HL-60 (cell line): ENCODE results near the gene BMP15.

Source experiments
- DNase-seq, 2 experiments: peaks; one replicate each; pipeline ENCODE4 v3.0.0-alpha.2; 2010 to 2020; ENCODE audit warnings: low read depth in 1 of 2, low spot score in 1 of 2
- H3K27ac ChIP-seq: fragments of 250-450 bp; sonication (Bioruptor Pico); replicated peaks from 2 replicates; pipeline ENCODE4 v1.5.1; 2020; ENCODE audit warnings: mild to moderate bottlenecking, moderate library complexity
- H3K27me3 ChIP-seq: fragments of 250-450 bp; sonication (Bioruptor Pico); 2 replicates; pipeline ENCODE4 v1.5.1; 2021; ENCODE audit warnings: mild to moderate bottlenecking, moderate library complexity; ENCODE audit not compliant: insufficient read depth, poor library complexity, severe bottlenecking
- H3K4me3 ChIP-seq: replicated peaks from 2 replicates; pipeline ENCODE4 v1.5.1; 2011; ENCODE audit warnings: mild to moderate bottlenecking, control low read depth, low read length; ENCODE audit not compliant: insufficient read depth
- CTCF ChIP-seq: IDR thresholded peaks from one replicate; pipeline ENCODE4 v1.5.1; 2011; ENCODE audit warnings: low read length, control low read depth, inconsistent platforms; ENCODE audit not compliant: insufficient read depth
- GABPA ChIP-seq: IDR thresholded peaks from 2 replicates; pipeline ENCODE4 v1.6.1; 2012; ENCODE audit warnings: low read depth
- POLR2AphosphoS5 ChIP-seq: IDR thresholded peaks from 2 replicates; pipeline ENCODE4 v1.6.1; 2012; ENCODE audit warnings: low read depth
- REST ChIP-seq: IDR thresholded peaks from 2 replicates; pipeline ENCODE4 v1.6.1; 2012; ENCODE audit warnings: low read depth; ENCODE audit not compliant: insufficient replicate concordance
- SPI1 ChIP-seq: IDR thresholded peaks from 2 replicates; pipeline ENCODE4 v1.6.1; 2012; ENCODE audit warnings: low read depth, mild to moderate bottlenecking, borderline replicate concordance

Gene BMP15

GRCh38 chrX:50952406-50952805 is 41.9 kb downstream of the BMP15 start:
- H3K27me3 ChIP-seq: no peaks in the 10 kb centered on the region
- DNase-seq: no peak
- no peak overlapping the region for H3K27ac ChIP-seq
- no peak for TF ChIP-seq GABPA
- TF ChIP-seq REST: no peak
- no peak for TF ChIP-seq POLR2AphosphoS5
- TF ChIP-seq CTCF: no peak
- TF ChIP-seq SPI1: no peak
- no peak overlapping the region for H3K4me3 ChIP-seq

GRCh38 chrX:50953832-50954231 is 43.3 kb downstream of the BMP15 start:
- Histone ChIP-seq H3K4me3 (no peak overlapping the region), H3K27ac (no peak overlapping the region), H3K27me3 (no peaks in the 10 kb centered on the region)
- TF ChIP-seq REST: no peak
- TF ChIP-seq CTCF: no peak
- TF ChIP-seq GABPA: no peak
- TF ChIP-seq POLR2AphosphoS5: no peak
- TF ChIP-seq SPI1: no peak
- DNase-seq: no peak

DNA sequence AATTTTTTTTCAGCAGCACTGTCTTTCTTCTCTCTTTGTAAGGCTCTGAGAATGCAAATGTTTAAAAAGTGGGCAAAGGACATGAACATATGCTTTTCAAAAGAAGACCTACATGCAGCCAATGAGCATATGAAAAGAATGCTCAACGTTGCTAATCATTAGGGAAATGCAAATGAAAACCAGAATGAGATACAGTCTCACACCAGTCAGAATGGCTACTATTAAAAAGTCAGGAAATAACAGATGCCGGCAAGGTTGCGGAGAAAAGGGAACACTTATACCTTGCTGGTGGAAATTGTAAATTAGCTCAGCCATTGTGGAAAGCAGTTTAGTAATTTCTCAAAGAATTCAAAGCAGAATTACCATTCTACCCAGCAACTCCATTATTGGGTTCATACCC is 51.6 kb downstream of the BMP15 start:
- no peak overlapping the region for H3K27ac ChIP-seq
- no peaks in the 10 kb centered on the region for H3K27me3 ChIP-seq
- no peak overlapping the region for H3K4me3 ChIP-seq
- no peak for DNase-seq
- no peak for TF ChIP-seq GABPA
- no peak for TF ChIP-seq REST
- no peak for TF ChIP-seq SPI1
- no peak for TF ChIP-seq CTCF
- TF ChIP-seq POLR2AphosphoS5: no peak
